ENCODE measurements around the gene PRDM7.
"Not testable (repeated sequence)": the region's sequence is repeated elsewhere in the genome, so short reads cannot be mapped to it uniquely, and the experiment has no call there.

PRDM7 gene

GRCh38 chr16:90077240-90077756, at the start of gene PRDM7:
TSS of gene PRDM7 (minus strand) at chr16:90077331. CDS start at chr16:90075910, 1,421 bp downstream.
- peak; percentile 99 for DNase-seq

GRCh38 chr16:90121846-90122245, 44.7 kb upstream of the PRDM7 start:
- not testable (repeated sequence) for H3K27me3 Mint-ChIP-seq; H3K36me3 Mint-ChIP-seq (ENCODE audit: low read depth); H3K27ac Mint-ChIP-seq; H3K4me1 Mint-ChIP-seq (ENCODE audit: low read depth); H3K4me3 Mint-ChIP-seq; DNase-seq; H3K9me3 Mint-ChIP-seq

More at GRCh38 chr16:90077240-90077756, at the start of gene PRDM7:
- peak within 1 kb of the TSS; percentile 73 for H3K4me3 Mint-ChIP-seq
- H3K9me3 Mint-ChIP-seq = no peaks in the 10 kb centered on the region
- no peaks in the 10 kb centered on the region for H3K36me3 Mint-ChIP-seq (ENCODE audit: low read depth)
- H3K4me1 Mint-ChIP-seq (ENCODE audit: low read depth) = peaks cover 29% of the 10 kb centered on the region
- H3K27ac Mint-ChIP-seq = peak within 1 kb of the TSS; percentile 86
- H3K27me3 Mint-ChIP-seq = peaks cover 16% of the 10 kb centered on the region

GRCh38 chr16:90107617-90108016, 30.5 kb upstream of the PRDM7 start:
- not testable (repeated sequence) for H3K4me3 Mint-ChIP-seq; H3K36me3 Mint-ChIP-seq (ENCODE audit: low read depth); H3K27ac Mint-ChIP-seq; H3K27me3 Mint-ChIP-seq; H3K4me1 Mint-ChIP-seq (ENCODE audit: low read depth); DNase-seq; H3K9me3 Mint-ChIP-seq

- not testable (repeated sequence) for H3K36me3 Mint-ChIP-seq (ENCODE audit: low read depth); H3K4me3 Mint-ChIP-seq; H3K4me1 Mint-ChIP-seq (ENCODE audit: low read depth)
These were observed 29.9 kb upstream of the PRDM7 start for GRCh38 chr16:90107060-90107459.

GRCh38 chr16:90106271-90106670, 29.1 kb upstream of the PRDM7 start:
- peak; percentile 84 for DNase-seq
- peak overlapping the region; percentile 74 for H3K4me3 Mint-ChIP-seq
- H3K27ac Mint-ChIP-seq; H3K36me3 Mint-ChIP-seq (ENCODE audit: low read depth); H3K9me3 Mint-ChIP-seq; H3K27me3 Mint-ChIP-seq; H3K4me1 Mint-ChIP-seq (ENCODE audit: low read depth): not testable (repeated sequence)

More at GRCh38 chr16:90107060-90107459, 29.9 kb upstream of the PRDM7 start:
- not testable (repeated sequence) for H3K27ac Mint-ChIP-seq, DNase-seq, H3K9me3 Mint-ChIP-seq, H3K27me3 Mint-ChIP-seq

GRCh38 chr16:90104725-90105124, 27.6 kb upstream of the PRDM7 start:
- H3K27me3 Mint-ChIP-seq; H3K36me3 Mint-ChIP-seq (ENCODE audit: low read depth); H3K4me1 Mint-ChIP-seq (ENCODE audit: low read depth); H3K4me3 Mint-ChIP-seq; H3K9me3 Mint-ChIP-seq; DNase-seq; H3K27ac Mint-ChIP-seq: not testable (repeated sequence)

GRCh38 chr16:90102086-90102884, 25.2 kb upstream of the PRDM7 start:
- not testable (repeated sequence) for H3K9me3 Mint-ChIP-seq; H3K4me3 Mint-ChIP-seq; H3K27me3 Mint-ChIP-seq; H3K36me3 Mint-ChIP-seq (ENCODE audit: low read depth); H3K4me1 Mint-ChIP-seq (ENCODE audit: low read depth); DNase-seq; H3K27ac Mint-ChIP-seq

- H3K27ac Mint-ChIP-seq; DNase-seq; H3K27me3 Mint-ChIP-seq; H3K9me3 Mint-ChIP-seq; H3K36me3 Mint-ChIP-seq (ENCODE audit: low read depth); H3K4me1 Mint-ChIP-seq (ENCODE audit: low read depth); H3K4me3 Mint-ChIP-seq: not testable (repeated sequence)
These were observed 24.2 kb upstream of the PRDM7 start for GRCh38 chr16:90101332-90101731.

GRCh38 chr16:90100790-90101189, 23.7 kb upstream of the PRDM7 start:
- not testable (repeated sequence) for H3K4me3 Mint-ChIP-seq; H3K9me3 Mint-ChIP-seq; H3K4me1 Mint-ChIP-seq (ENCODE audit: low read depth); H3K27me3 Mint-ChIP-seq; DNase-seq; H3K27ac Mint-ChIP-seq; H3K36me3 Mint-ChIP-seq (ENCODE audit: low read depth)

GRCh38 chr16:90100229-90100628, 23.1 kb upstream of the PRDM7 start:
- H3K9me3 Mint-ChIP-seq; H3K27ac Mint-ChIP-seq; H3K4me3 Mint-ChIP-seq; DNase-seq; H3K27me3 Mint-ChIP-seq; H3K4me1 Mint-ChIP-seq (ENCODE audit: low read depth); H3K36me3 Mint-ChIP-seq (ENCODE audit: low read depth): not testable (repeated sequence)

- not testable (repeated sequence) for H3K27ac Mint-ChIP-seq; H3K27me3 Mint-ChIP-seq; DNase-seq; H3K4me1 Mint-ChIP-seq (ENCODE audit: low read depth); H3K4me3 Mint-ChIP-seq; H3K36me3 Mint-ChIP-seq (ENCODE audit: low read depth); H3K9me3 Mint-ChIP-seq
These were observed 21.8 kb upstream of the PRDM7 start for GRCh38 chr16:90098936-90099335.

GRCh38 chr16:90097010-90097684, 20.0 kb upstream of the PRDM7 start:
- not testable (repeated sequence) for H3K4me3 Mint-ChIP-seq; H3K36me3 Mint-ChIP-seq (ENCODE audit: low read depth); H3K27ac Mint-ChIP-seq; H3K4me1 Mint-ChIP-seq (ENCODE audit: low read depth); DNase-seq; H3K9me3 Mint-ChIP-seq; H3K27me3 Mint-ChIP-seq

- not testable (repeated sequence) for H3K36me3 Mint-ChIP-seq (ENCODE audit: low read depth); H3K27ac Mint-ChIP-seq; H3K4me3 Mint-ChIP-seq; H3K4me1 Mint-ChIP-seq (ENCODE audit: low read depth); H3K27me3 Mint-ChIP-seq; H3K9me3 Mint-ChIP-seq; DNase-seq
These were observed 17.7 kb upstream of the PRDM7 start for GRCh38 chr16:90094791-90095190.

GRCh38 chr16:90094296-90094695, 17.2 kb upstream of the PRDM7 start:
- not testable (repeated sequence) for H3K36me3 Mint-ChIP-seq (ENCODE audit: low read depth); H3K27me3 Mint-ChIP-seq; H3K4me3 Mint-ChIP-seq; H3K9me3 Mint-ChIP-seq; H3K27ac Mint-ChIP-seq; DNase-seq; H3K4me1 Mint-ChIP-seq (ENCODE audit: low read depth)

GRCh38 chr16:90093799-90094198, 16.7 kb upstream of the PRDM7 start:
- H3K27me3 Mint-ChIP-seq; H3K27ac Mint-ChIP-seq; DNase-seq; H3K9me3 Mint-ChIP-seq; H3K4me1 Mint-ChIP-seq (ENCODE audit: low read depth); H3K4me3 Mint-ChIP-seq; H3K36me3 Mint-ChIP-seq (ENCODE audit: low read depth): not testable (repeated sequence)

Data from activated T-cell treated with anti-CD3 and anti-CD28 coated beads, Interleukin-2, amount 50 U/mL, for 24 hours (primary cell).